PC-3 (cell line): ENCODE measurements around the gene BEND5. TPM values are rescaled to one million over a fixed set of nuclear protein-coding genes. Genes with fewer than 3 reads are reported as not detected.

Experiments used
- ATAC-seq: fragments of 200-7000 bp; cut with Tn5 transposase; 2 replicates; pipeline ENCODE4 v1.9.1; 2020; ENCODE audit warnings: mild to moderate bottlenecking, moderate library complexity
- BruUV-seq: library from RNA; stranded (reverse); fragments of 400-500 nt; replicated peaks from 2 replicates; lab custom pipeline; 2021; lab: Mats Ljungman, UMichigan
- CTCF ChIA-PET: fragments of 300-600 bp; sonication (Branson Sonifier 250); formaldehyde crosslinking; loops from one replicate; lab custom pipeline; 2022; ENCODE audit warnings: antibody characterized with exemption; lab: Charles Lee
- POLR2A ChIA-PET: fragments of 300-600 bp; sonication (Branson Sonifier 250); formaldehyde crosslinking; loops from one replicate; lab custom pipeline; 2022; ENCODE audit warnings: antibody characterized with exemption; ENCODE audit not compliant: unreplicated experiment; lab: Charles Lee
- DNase-seq: peaks from one replicate; pipeline ENCODE4 v3.0.0-alpha.2; 2015
- H2AFZ ChIP-seq: fragments of 300-600 bp; sonication (generic); 2 replicates; pipeline ENCODE4 v1.6.0; 2016; ENCODE audit warnings: antibody characterized with exemption, low read length
- H3F3A ChIP-seq: fragments of 300-600 bp; sonication (generic); one replicate; pipeline ENCODE4 v1.6.0; 2017; ENCODE audit warnings: antibody characterized with exemption, low read length, control low read depth, mild to moderate bottlenecking; ENCODE audit not compliant: unreplicated experiment
- H3K27ac ChIP-seq: fragments of 300-600 bp; sonication (generic); 2 replicates; pipeline ENCODE4 v1.5.1; 2016; ENCODE audit warnings: mild to moderate bottlenecking, low read length
- H3K27me3 ChIP-seq: fragments of 300-600 bp; sonication (generic); 2 replicates; pipeline ENCODE4 v1.6.1; 2016; ENCODE audit warnings: low read length, mixed read lengths
- H3K36me3 ChIP-seq: fragments of 300-600 bp; sonication (generic); 2 replicates; pipeline ENCODE4 v1.6.1; 2016; ENCODE audit warnings: low read depth, mixed run types, low read length, mixed read lengths
- H3K4me1 ChIP-seq: fragments of 300-600 bp; sonication (generic); 2 replicates; pipeline ENCODE4 v1.5.1; 2016; ENCODE audit warnings: low read length; ENCODE audit not compliant: insufficient read depth
- H3K4me2 ChIP-seq: fragments of 300-600 bp; sonication (generic); 2 replicates; pipeline ENCODE4 v1.6.0; 2016; ENCODE audit warnings: low read length
- H3K4me3 ChIP-seq: fragments of 300-600 bp; sonication (generic); 2 replicates; pipeline ENCODE4 v1.5.1; 2016; ENCODE audit warnings: mild to moderate bottlenecking, low read length, mixed read lengths
- H3K79me2 ChIP-seq: fragments of 300-600 bp; sonication (generic); 2 replicates; pipeline ENCODE4 v1.6.1; 2017; ENCODE audit warnings: low read length, mixed read lengths
- H3K9ac ChIP-seq: fragments of 300-600 bp; sonication (generic); 2 replicates; pipeline ENCODE4 v1.6.0; 2016; ENCODE audit warnings: mild to moderate bottlenecking, low read length
- H3K9me2 ChIP-seq: fragments of 300-600 bp; sonication (generic); replicated peaks from 2 replicates; pipeline ENCODE4 v1.6.1; 2016; ENCODE audit warnings: mixed run types, low read length, mixed read lengths
- H3K9me3 ChIP-seq: fragments of 300-600 bp; sonication (generic); 2 replicates; pipeline ENCODE4 v1.6.1; 2016; ENCODE audit warnings: low read length, mixed read lengths
- H4K20me1 ChIP-seq: fragments of 300-600 bp; sonication (generic); 2 replicates; pipeline ENCODE4 v1.6.1; 2016; ENCODE audit warnings: low read length, mixed read lengths
- CTCF ChIP-seq: fragments of 300-600 bp; sonication (generic); conservative IDR thresholded peaks from 2 replicates; pipeline ENCODE4 v1.5.1; 2017; ENCODE audit warnings: antibody characterized with exemption, low read depth, mild to moderate bottlenecking, low read length
- EZH2 ChIP-seq: fragments of 300-600 bp; sonication (generic); IDR thresholded peaks from one replicate; pipeline ENCODE4 v1.6.1; 2017; ENCODE audit warnings: antibody characterized with exemption, mild to moderate bottlenecking, low read length; ENCODE audit not compliant: unreplicated experiment
- EZH2phosphoT487 ChIP-seq: fragments of 300-600 bp; sonication (generic); IDR thresholded peaks from 2 replicates; pipeline ENCODE4 v1.6.1; 2018; ENCODE audit warnings: mild to moderate bottlenecking, antibody characterized with exemption, low read length, borderline replicate concordance
- intact Hi-C: fragments of 100-400 bp; cut with micrococcal nuclease; formaldehyde crosslinking; loops from 2 replicates; pipeline ENCODE4 v1.9.0; 2023
- total RNA-seq: library from RNA; depleted of rRNA; stranded (reverse); fragments of >200 nt; gene quantifications from 2 replicates; pipeline ENCODE4 v1.2.3, GENCODE V29; 2014

The BEND5 gene
- total RNA-seq, 1 experiment from 2014 or later = 3.1 TPM

GRCh38 chr1:48784301-48784700 lies 7.6 kb upstream of the BEND5 start:
- CTCF ChIA-PET = no interaction called here
- Histone ChIP-seq H3K27me3 (no peaks in the 10 kb centered on the region), H3K4me2 (no peak overlapping the region), H3K9ac (no peak overlapping the region), H3K4me1 (no peaks in the 10 kb centered on the region), H2AFZ (no peak overlapping the region), H3K9me3 (no peaks in the 10 kb centered on the region), H3K27ac (no peak overlapping the region), H3K36me3 (no peaks in the 10 kb centered on the region), H3K9me2 (no peaks in the 10 kb centered on the region), H4K20me1 (no peaks in the 10 kb centered on the region), H3F3A (no peaks in the 10 kb centered on the region), H3K4me3 (no peak overlapping the region), H3K79me2 (no peaks in the 10 kb centered on the region)
- intact Hi-C loops = no loop called here
- POLR2A ChIA-PET = no interaction called here
- no peak for TF ChIP-seq EZH2phosphoT487
- TF ChIP-seq CTCF = no peak
- no peak for TF ChIP-seq EZH2
- no TSS peak for BruUV-seq
- DNase-seq = no peak
- no peak for ATAC-seq

GRCh38 chr1:48777219-48777895 lies 666 bp upstream of the BEND5 start:
- no TSS peak for BruUV-seq
- peak overlapping the region; percentile 67; the same call in 1 of the 2 replicates for H2AFZ ChIP-seq
- no peak overlapping the region for H3K9ac ChIP-seq
- CTCF ChIA-PET = no interaction called here
- TF ChIP-seq EZH2 (no peak), EZH2phosphoT487 (no peak), CTCF (no peak)
- intact Hi-C loops = no loop called here
- peaks cover 8% of the 10 kb centered on the region; the same call in 1 of the 2 replicates for H3K4me1 ChIP-seq
- H4K20me1 ChIP-seq = no peaks in the 10 kb centered on the region
- H3K27ac ChIP-seq = no peak overlapping the region
- H3K36me3 ChIP-seq = no peaks in the 10 kb centered on the region
- peak overlapping the region; percentile 84 for H3K4me2 ChIP-seq
- no peaks in the 10 kb centered on the region for H3K27me3 ChIP-seq
- H3K9me3 ChIP-seq = no peaks in the 10 kb centered on the region
- no peaks in the 10 kb centered on the region for H3K9me2 ChIP-seq
- H3K79me2 ChIP-seq = no peaks in the 10 kb centered on the region
- POLR2A ChIA-PET = no interaction called here
- H3K4me3 ChIP-seq = peak overlapping the region; percentile 69
- peak; percentile 28 for DNase-seq
- 0 out of 2 replicates have a peak, but pooled peaks have one; percentile 23 for ATAC-seq
- no peaks in the 10 kb centered on the region for H3F3A ChIP-seq

GRCh38 chr1:48775831-48776392 lies 779 bp downstream of the BEND5 start:
- Histone ChIP-seq H3F3A (no peaks in the 10 kb centered on the region), H3K36me3 (no peaks in the 10 kb centered on the region), H3K79me2 (no peaks in the 10 kb centered on the region), H3K9ac (no peak overlapping the region), H3K4me3 (peak overlapping the region; percentile 69; the same call in 1 of the 2 replicates), H3K27me3 (no peaks in the 10 kb centered on the region), H3K9me2 (no peaks in the 10 kb centered on the region), H2AFZ (0 out of 2 replicates have a peak overlapping the region, but pooled peaks have one; percentile 67), H3K9me3 (no peaks in the 10 kb centered on the region), H4K20me1 (no peaks in the 10 kb centered on the region), H3K27ac (no peak overlapping the region), H3K4me1 (peaks cover 8% of the 10 kb centered on the region; the same call in 1 of the 2 replicates), H3K4me2 (peak overlapping the region; percentile 84)
- no peak for DNase-seq
- BruUV-seq = TSS peak; percentile 54
- CTCF ChIA-PET = no interaction called here
- intact Hi-C loops = no loop called here
- no peak for ATAC-seq
- TF ChIP-seq CTCF = no peak
- TF ChIP-seq EZH2 = no peak
- no peak for TF ChIP-seq EZH2phosphoT487
- POLR2A ChIA-PET = no interaction called here
